Measurements from ENCODE around the gene LCP2. TPM values are rescaled to one million over a fixed set of nuclear protein-coding genes. Genes with fewer than 3 reads are reported as not detected.

The LCP2 gene
- total RNA-seq, 1 donor from 2014 or later: 254 TPM

DNA sequence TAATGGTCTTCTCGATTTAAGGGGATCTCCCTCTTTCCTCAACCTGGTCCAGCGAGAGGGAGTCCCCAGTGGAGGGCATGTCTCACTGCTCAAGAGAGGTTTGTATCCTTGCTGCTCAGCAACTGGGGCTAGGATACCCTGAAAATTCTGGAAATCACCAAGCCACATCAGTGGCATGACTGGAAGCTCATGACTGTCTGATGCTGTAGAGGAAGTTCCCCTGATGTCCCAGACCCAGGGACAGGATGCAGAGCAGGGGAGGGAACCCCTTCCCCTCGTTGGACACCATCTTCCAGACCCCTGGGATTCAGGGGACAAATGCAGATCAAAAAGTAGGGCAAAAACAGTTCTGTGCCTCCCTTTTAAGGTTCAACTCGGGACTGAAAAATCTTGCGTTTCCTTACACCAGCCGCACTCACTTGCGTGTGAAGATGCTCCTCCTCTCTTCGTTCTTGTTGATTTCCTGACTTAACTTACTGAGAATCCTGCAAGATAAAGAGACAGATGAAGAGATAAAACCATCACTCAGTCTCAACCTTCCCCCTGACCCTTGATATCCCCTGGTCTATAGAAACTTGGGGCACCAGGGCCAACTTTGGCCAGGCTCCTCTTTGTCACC is 22.1 kb downstream of the LCP2 start:
- intact Hi-C loops (cut with micrococcal nuclease): loop anchor here (2.0 to 10.0 kb wide), 2 partner anchors 145 to 1109 kb away; partner anchors contain the start of gene NPM1
- no peaks in the 10 kb centered on the region for H3K9me3 Mint-ChIP-seq
- H3K27ac Mint-ChIP-seq: peak overlapping the region; percentile 91
- no peak for DNase-seq (ENCODE audit: low spot score)
- no peaks in the 10 kb centered on the region for H3K27me3 Mint-ChIP-seq (ENCODE audit: low read depth)
- H3K4me1 Mint-ChIP-seq (ENCODE audit: low read depth): peaks cover 85% of the 10 kb centered on the region
- H3K4me3 Mint-ChIP-seq (ENCODE audit: low read depth): peak overlapping the region; percentile 62
- H3K36me3 Mint-ChIP-seq (ENCODE audit: low read depth): peaks cover 87% of the 10 kb centered on the region

DNA sequence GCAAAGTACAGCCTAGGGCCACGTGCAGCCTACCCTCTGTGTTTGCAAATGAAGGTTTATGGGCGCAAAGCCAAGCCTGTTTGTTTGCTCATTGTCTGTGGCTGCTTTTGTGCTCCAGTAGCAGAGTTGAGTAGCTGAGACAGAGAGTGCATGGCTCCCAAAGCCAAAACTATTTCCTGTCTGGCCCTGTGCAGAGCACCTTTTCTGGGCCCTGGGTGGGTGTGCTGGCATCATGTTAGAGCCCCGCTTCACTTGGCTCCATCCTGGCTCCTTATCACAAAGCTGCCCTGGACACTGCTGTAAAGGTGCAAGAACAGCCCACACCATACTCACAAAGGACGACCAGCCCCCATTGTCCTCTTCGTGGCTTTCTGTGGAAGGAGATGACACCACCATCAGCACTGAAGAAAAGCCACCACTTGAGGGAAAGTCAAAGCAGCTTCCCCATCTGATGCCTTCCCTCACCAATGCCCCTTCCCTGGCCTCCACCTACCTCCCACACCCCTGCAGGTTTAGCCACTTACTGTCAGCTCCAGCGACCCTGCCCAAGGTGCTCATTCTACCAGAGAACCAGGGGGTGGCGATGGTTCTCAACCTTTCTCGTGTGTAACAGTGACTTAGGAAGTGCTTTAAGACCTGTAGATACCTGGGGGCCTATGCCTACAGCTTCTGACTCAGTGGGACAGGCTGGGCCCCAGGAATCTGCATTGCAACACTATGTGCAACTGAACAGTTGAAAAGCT is 23.4 kb downstream of the LCP2 start:
- H3K4me3 Mint-ChIP-seq (ENCODE audit: low read depth): peak overlapping the region; percentile 75
- H3K9me3 Mint-ChIP-seq: no peaks in the 10 kb centered on the region
- peaks cover 87% of the 10 kb centered on the region for H3K36me3 Mint-ChIP-seq (ENCODE audit: low read depth)
- intact Hi-C loops (cut with micrococcal nuclease): loop anchor here (1.0 to 10.0 kb wide), 4 partner anchors 39 to 1111 kb away; partner anchors contain the start of gene NPM1
- peaks cover 83% of the 10 kb centered on the region for H3K4me1 Mint-ChIP-seq (ENCODE audit: low read depth)
- no peaks in the 10 kb centered on the region for H3K27me3 Mint-ChIP-seq (ENCODE audit: low read depth)
- DNase-seq (ENCODE audit: low spot score): no peak
- peak overlapping the region; percentile 91 for H3K27ac Mint-ChIP-seq

DNA sequence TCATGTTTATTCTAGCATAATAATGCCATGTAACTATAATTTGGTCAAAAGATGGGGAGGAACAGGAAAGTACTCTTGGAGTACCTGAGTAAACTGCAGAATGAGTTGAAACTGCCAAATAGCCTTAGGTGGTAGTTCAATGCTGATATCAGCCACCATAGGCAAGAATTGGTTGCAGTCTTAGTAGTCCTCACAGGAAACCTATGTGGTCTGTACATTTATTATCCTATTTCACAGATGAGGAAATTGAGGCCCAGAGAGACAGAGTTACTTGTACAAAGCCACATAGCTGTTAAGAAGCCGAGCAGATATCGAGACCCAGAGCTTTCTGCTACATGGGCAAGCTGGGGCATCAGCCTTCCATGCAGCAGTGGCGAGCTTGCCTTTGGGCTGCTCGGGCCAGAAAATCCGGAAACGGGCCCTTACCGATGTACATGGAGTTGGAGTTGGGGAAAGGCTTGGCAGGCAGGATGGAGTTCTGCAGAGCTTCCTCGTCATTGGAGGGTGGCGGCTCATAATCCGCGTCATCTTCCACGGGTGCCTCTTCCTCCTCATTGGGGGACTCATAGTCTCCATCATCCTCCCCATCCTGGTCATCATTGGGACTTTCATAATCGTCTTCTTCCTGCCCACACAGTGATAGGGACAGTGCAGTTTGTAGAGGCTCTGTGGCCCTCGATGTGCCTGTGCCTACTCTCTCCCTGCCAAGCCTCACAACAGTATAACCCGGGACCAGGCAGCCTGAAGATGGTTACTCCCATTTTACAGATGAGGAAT is 27.1 kb downstream of the LCP2 start:
- no peak for DNase-seq (ENCODE audit: low spot score)
- Mint-ChIP-seq H3K36me3 (ENCODE audit: low read depth) (peaks cover 95% of the 10 kb centered on the region), H3K4me3 (ENCODE audit: low read depth) (no peak overlapping the region), H3K4me1 (ENCODE audit: low read depth) (peaks cover 86% of the 10 kb centered on the region), H3K27ac (peak overlapping the region; percentile 73), H3K27me3 (ENCODE audit: low read depth) (no peaks in the 10 kb centered on the region), H3K9me3 (no peaks in the 10 kb centered on the region)
- intact Hi-C loops (cut with micrococcal nuclease): loop anchor here (10.0 kb wide), 1 partner anchor 1114 kb away; the partner anchor contains the start of gene NPM1

DNA sequence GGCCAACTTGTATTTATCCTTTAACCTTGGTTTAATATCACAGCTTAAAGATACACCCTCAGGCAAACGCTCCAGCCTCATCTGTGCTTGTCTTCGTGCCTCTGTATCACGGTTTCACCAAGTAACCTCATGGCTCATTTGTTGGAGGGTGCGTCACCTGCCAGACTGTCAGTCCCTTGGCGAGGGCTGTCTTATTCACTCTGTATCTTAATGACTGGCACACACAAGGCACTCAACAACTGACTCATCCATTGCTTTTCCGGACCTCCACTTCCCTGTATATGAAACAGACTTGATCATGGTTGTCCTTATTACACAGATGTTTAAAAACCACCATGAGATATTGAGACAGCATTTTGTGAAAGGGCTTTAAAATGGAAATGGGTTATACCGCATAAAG is 28.0 kb downstream of the LCP2 start:
- Mint-ChIP-seq H3K27me3 (ENCODE audit: low read depth) (no peaks in the 10 kb centered on the region), H3K4me1 (ENCODE audit: low read depth) (peaks cover 80% of the 10 kb centered on the region), H3K36me3 (ENCODE audit: low read depth) (peaks cover 88% of the 10 kb centered on the region), H3K9me3 (no peaks in the 10 kb centered on the region), H3K4me3 (ENCODE audit: low read depth) (peak overlapping the region; percentile 34), H3K27ac (peak overlapping the region; percentile 86)
- no peak for DNase-seq (ENCODE audit: low spot score)
- intact Hi-C loops (cut with micrococcal nuclease): loop anchor here (1.0 to 5.0 kb wide), 4 partner anchors 15 to 1908 kb away; no protein-coding TSS in a partner anchor

DNA sequence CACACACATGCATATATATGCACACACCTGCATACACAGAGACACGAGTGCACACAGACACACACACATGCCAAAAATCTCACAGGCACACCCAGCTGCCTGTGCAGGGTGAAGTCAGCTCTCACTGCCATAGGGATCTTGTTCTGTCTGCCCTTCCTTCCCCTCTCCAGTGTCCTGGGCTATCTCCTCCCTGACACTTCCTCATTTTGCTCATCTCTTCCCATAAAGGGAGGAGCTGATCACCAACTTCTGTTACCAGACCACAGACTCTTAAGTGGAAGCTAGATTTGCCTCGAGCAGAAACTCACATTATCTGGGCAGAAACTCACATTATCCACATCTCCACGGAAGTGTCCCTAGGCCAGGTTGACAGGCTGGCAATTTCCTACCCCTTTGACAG is 28.7 kb downstream of the LCP2 start:
- H3K4me1 Mint-ChIP-seq (ENCODE audit: low read depth): peaks cover 79% of the 10 kb centered on the region
- no peak for DNase-seq (ENCODE audit: low spot score)
- peak overlapping the region; percentile 86 for H3K27ac Mint-ChIP-seq
- no peaks in the 10 kb centered on the region for H3K9me3 Mint-ChIP-seq
- H3K4me3 Mint-ChIP-seq (ENCODE audit: low read depth): peak overlapping the region; percentile 44
- peaks cover 87% of the 10 kb centered on the region for H3K36me3 Mint-ChIP-seq (ENCODE audit: low read depth)
- intact Hi-C loops (cut with micrococcal nuclease): loop anchor here (1.0 to 5.0 kb wide), 6 partner anchors 10 to 1908 kb away; no protein-coding TSS in a partner anchor
- no peaks in the 10 kb centered on the region for H3K27me3 Mint-ChIP-seq (ENCODE audit: low read depth)

DNA sequence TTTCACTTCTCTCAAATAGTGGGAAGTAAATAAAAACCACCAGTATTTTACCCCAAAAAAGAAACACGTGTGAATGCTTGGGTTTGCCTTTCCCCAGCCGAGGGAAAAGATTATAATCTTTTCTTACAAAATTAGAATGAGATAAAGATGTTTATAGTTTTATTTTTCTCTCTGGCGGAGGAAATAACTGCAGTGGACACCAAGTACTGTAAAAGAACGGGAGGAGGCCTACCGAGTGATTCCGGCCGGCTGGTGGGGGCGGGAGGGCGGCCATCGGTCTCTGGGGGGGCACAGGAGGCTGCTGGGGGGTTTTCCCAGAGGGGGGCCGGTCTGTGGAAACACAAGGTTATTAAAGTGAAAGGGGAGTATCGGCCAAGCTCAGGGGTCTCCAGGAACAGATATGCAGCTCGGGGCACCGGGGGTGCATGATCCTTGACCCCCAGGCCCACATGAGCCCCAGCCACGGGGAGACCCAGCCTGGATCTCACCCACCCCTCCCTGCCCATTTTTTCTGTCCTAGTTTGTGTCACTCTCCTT is 29.4 kb downstream of the LCP2 start:
- peaks cover 87% of the 10 kb centered on the region for H3K36me3 Mint-ChIP-seq (ENCODE audit: low read depth)
- peaks cover 80% of the 10 kb centered on the region for H3K4me1 Mint-ChIP-seq (ENCODE audit: low read depth)
- no peak for DNase-seq (ENCODE audit: low spot score)
- peak overlapping the region; percentile 88 for H3K27ac Mint-ChIP-seq
- H3K9me3 Mint-ChIP-seq: no peaks in the 10 kb centered on the region
- H3K4me3 Mint-ChIP-seq (ENCODE audit: low read depth): peak overlapping the region; percentile 68
- intact Hi-C loops (cut with micrococcal nuclease): loop anchor here (1.0 to 5.0 kb wide), 5 partner anchors 11 to 1909 kb away; no protein-coding TSS in a partner anchor
- H3K27me3 Mint-ChIP-seq (ENCODE audit: low read depth): no peaks in the 10 kb centered on the region

DNA sequence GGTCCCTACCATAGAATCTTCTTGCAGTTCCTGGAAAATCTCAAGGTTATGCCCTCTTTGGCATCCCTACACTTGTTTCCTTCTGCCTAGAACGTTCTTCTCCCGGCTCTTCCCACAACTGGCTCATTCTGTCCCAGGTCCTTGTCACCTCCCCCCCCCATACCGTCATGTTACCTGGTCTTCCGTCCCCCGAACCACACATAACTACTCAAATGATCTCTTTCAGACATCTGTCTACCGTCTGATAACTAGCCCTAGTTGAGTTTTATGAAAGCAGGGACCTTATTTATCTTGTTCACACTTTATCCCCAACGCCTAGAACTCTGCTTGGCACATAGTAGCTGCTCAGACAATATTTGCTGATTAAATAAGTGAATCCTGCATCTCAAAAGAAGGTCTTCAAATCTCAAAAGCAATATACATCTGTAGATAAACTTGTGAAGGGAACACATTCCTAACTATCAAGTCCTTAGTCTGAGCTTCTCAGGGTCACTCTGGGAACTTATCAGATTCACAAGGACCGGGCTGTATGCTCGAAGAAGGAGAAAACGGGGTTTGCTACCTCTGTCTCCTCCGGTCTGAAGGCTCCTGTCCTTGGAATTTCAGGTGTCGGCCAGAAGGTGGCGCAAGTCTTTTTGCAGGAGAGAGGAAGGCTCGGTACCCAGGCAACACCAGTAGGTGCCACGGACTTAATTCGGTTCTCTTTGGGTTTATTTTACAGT is 30.0 kb downstream of the LCP2 start:
- H3K27me3 Mint-ChIP-seq (ENCODE audit: low read depth): no peaks in the 10 kb centered on the region
- no peaks in the 10 kb centered on the region for H3K9me3 Mint-ChIP-seq
- peak; percentile 69 for DNase-seq (ENCODE audit: low spot score)
- H3K36me3 Mint-ChIP-seq (ENCODE audit: low read depth): peaks cover 85% of the 10 kb centered on the region
- peak overlapping the region; percentile 68 for H3K4me3 Mint-ChIP-seq (ENCODE audit: low read depth)
- intact Hi-C loops (cut with micrococcal nuclease): loop anchor here (1.0 to 5.0 kb wide), 6 partner anchors 12 to 1910 kb away; no protein-coding TSS in a partner anchor
- peaks cover 79% of the 10 kb centered on the region for H3K4me1 Mint-ChIP-seq (ENCODE audit: low read depth)
- peak overlapping the region; percentile 88 for H3K27ac Mint-ChIP-seq

DNA sequence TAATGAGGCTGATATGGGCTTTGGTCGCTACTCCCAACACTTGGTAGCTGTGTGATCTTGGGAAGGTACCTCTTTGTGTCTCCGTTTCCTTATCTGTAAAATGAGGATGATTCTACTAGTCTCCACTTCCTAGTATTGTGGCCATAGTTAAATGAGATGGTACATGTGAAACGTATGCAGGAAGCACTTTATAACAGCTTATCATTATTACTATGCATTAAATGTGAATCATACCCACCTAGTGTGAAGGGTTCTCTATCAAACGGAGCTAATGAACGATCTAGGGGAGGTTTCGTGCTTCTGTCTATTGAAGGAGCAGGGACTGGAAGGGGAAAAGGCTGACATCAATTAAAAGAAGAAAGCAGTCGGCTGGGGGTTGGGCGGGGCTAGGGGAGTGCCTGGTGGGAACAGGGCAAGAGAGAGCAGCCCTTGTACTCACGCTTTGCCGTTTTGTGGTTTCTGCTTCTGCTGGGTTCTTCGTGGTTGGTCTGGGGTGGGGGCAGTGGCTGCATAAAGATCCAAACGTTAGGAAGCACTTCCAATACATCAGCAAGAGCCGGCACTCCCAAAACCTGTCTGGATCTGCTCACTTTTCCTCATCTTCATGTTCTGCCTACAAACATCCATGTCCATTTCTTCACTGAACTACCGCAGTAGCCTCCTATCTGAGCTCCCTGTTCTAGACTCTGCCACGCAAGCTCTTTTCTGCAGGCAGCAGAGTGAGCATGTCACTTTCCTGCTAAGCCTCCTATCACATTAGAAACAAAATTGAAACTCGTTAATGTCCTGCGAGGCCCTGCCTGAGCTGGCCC is 30.8 kb downstream of the LCP2 start:
- no peak for DNase-seq (ENCODE audit: low spot score)
- H3K36me3 Mint-ChIP-seq (ENCODE audit: low read depth): peaks cover 86% of the 10 kb centered on the region
- intact Hi-C loops (cut with micrococcal nuclease): loop anchor here (2.0 to 5.0 kb wide), 3 partner anchors 36 to 1911 kb away; no protein-coding TSS in a partner anchor
- H3K9me3 Mint-ChIP-seq: no peaks in the 10 kb centered on the region
- peaks cover 83% of the 10 kb centered on the region for H3K4me1 Mint-ChIP-seq (ENCODE audit: low read depth)
- H3K27me3 Mint-ChIP-seq (ENCODE audit: low read depth): no peaks in the 10 kb centered on the region
- H3K4me3 Mint-ChIP-seq (ENCODE audit: low read depth): peak overlapping the region; percentile 68
- H3K27ac Mint-ChIP-seq: peak overlapping the region; percentile 88

DNA sequence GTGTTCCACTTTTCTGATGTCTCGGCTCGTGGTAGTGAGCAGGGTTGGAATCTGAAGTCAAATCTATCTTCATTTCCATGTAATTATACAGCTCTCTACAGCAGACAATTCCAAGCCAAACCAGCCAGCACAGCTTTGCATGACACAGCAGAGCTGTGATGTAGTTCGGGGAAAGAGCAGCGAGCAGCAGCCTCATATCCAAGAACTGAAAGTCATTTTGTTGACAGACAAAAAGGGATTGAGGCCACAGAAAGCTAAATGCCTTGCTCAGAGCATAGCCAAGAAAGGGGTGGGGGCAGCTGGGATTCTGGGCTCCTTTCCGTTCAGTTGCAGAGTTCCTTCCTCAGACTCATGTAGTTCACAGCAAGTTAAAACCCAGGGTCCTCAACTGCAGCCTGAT is 32.1 kb downstream of the LCP2 start:
- Mint-ChIP-seq H3K27me3 (ENCODE audit: low read depth) (no peaks in the 10 kb centered on the region), H3K4me1 (ENCODE audit: low read depth) (peaks cover 80% of the 10 kb centered on the region), H3K9me3 (no peaks in the 10 kb centered on the region), H3K27ac (peak overlapping the region; percentile 22), H3K36me3 (ENCODE audit: low read depth) (peaks cover 86% of the 10 kb centered on the region), H3K4me3 (ENCODE audit: low read depth) (no peak overlapping the region)
- DNase-seq (ENCODE audit: low spot score): no peak
- intact Hi-C loops (cut with micrococcal nuclease): loop anchor here (2.0 to 5.0 kb wide), 3 partner anchors 13 to 1912 kb away; no protein-coding TSS in a partner anchor

DNA sequence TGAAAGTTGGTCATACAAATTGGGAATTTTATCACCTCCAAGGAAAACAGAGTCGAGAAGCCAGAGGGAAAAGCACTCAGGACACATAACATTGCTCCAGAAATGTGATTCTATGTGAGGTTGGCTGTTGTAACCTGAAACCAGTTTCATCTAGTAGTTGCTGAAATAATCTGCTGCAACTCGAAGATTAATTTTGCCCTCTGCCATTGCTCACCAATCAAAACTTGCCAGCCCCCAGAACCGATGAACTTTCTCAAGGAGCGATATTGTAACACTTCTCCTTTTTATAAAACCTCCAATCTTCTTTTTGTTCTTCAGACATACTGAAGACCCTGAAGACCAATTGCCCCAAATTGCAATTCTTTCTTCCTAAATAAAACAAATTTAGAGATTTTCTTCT is 33.7 kb downstream of the LCP2 start:
- intact Hi-C loops (cut with micrococcal nuclease): loop anchor here (2.0 kb wide), 1 partner anchor 15 kb away; no protein-coding TSS in a partner anchor
- Mint-ChIP-seq H3K27me3 (ENCODE audit: low read depth) (no peaks in the 10 kb centered on the region), H3K27ac (peak overlapping the region; percentile 56), H3K36me3 (ENCODE audit: low read depth) (peaks cover 87% of the 10 kb centered on the region), H3K9me3 (no peaks in the 10 kb centered on the region), H3K4me1 (ENCODE audit: low read depth) (peaks cover 73% of the 10 kb centered on the region), H3K4me3 (ENCODE audit: low read depth) (no peak overlapping the region)
- DNase-seq (ENCODE audit: low spot score): no peak

All from activated T-helper 2 cell treated with anti-CD3 and anti-CD28 coated beads, Interferon-gamma antibody, Interleukin-2, Interleukin-4, amounts not matched to agents 10 μg/mL and 5 μg/mL and 100 μg/mL, durations not matched to agents 14 hours and 24 hours and 36 hours (primary cell).